ENCODE measurements around the gene SUPT20HL1. TPM values are rescaled to one million over a fixed set of nuclear protein-coding genes. Genes with fewer than 3 reads are reported as not detected.

Gene SUPT20HL1
- total and polyA plus RNA-seq, 2 experiments from 2014 or later = not detected

GRCh38 chrX:24317567-24317966 lies 42.9 kb upstream of the SUPT20HL1 start:
- no peak for ATAC-seq
- Histone ChIP-seq H3K4me3 (no peak overlapping the region), H3F3A (replicated peaks; ENCODE audit: low read depth) (no peaks in the 10 kb centered on the region), H3K27me3 (ENCODE audit: insufficient read depth) (no peaks in the 10 kb centered on the region), H3K27ac (ENCODE audit: low read depth) (no peak overlapping the region), H3K79me2 (replicated peaks; ENCODE audit: insufficient read depth) (no peaks in the 10 kb centered on the region), H3K9me2 (ENCODE audit: insufficient read depth) (no peaks in the 10 kb centered on the region), H4K20me1 (replicated peaks; ENCODE audit: insufficient read depth) (no peaks in the 10 kb centered on the region), H3K4me2 (no peak overlapping the region), H3K4me1 (ENCODE audit: insufficient read depth) (no peaks in the 10 kb centered on the region), H2AFZ (no peak overlapping the region), H3K36me3 (ENCODE audit: insufficient read depth) (no peaks in the 10 kb centered on the region)
- Mint-ChIP-seq H3K27ac (no peak overlapping the region), H3K36me3 (ENCODE audit: low read depth) (no peaks in the 10 kb centered on the region), H3K27me3 (ENCODE audit: insufficient read depth, low read depth, poor library complexity) (no peaks in the 10 kb centered on the region), H3K9me3 (no peaks in the 10 kb centered on the region), H3K4me1 (no peaks in the 10 kb centered on the region; the same call in 2 of the 3 replicates), H3K4me3 (no peak overlapping the region)
- TF ChIP-seq CTCF (conservative IDR thresholded peaks at IDR 0.05; ENCODE audit: low read depth in 2 of 2) (no peak), CREB1 (CRISPR knock-in tag; IDR thresholded peaks at IDR 0.05; ENCODE audit: low read depth) (no peak)
- TF ChIP-seq, protein P1, sequence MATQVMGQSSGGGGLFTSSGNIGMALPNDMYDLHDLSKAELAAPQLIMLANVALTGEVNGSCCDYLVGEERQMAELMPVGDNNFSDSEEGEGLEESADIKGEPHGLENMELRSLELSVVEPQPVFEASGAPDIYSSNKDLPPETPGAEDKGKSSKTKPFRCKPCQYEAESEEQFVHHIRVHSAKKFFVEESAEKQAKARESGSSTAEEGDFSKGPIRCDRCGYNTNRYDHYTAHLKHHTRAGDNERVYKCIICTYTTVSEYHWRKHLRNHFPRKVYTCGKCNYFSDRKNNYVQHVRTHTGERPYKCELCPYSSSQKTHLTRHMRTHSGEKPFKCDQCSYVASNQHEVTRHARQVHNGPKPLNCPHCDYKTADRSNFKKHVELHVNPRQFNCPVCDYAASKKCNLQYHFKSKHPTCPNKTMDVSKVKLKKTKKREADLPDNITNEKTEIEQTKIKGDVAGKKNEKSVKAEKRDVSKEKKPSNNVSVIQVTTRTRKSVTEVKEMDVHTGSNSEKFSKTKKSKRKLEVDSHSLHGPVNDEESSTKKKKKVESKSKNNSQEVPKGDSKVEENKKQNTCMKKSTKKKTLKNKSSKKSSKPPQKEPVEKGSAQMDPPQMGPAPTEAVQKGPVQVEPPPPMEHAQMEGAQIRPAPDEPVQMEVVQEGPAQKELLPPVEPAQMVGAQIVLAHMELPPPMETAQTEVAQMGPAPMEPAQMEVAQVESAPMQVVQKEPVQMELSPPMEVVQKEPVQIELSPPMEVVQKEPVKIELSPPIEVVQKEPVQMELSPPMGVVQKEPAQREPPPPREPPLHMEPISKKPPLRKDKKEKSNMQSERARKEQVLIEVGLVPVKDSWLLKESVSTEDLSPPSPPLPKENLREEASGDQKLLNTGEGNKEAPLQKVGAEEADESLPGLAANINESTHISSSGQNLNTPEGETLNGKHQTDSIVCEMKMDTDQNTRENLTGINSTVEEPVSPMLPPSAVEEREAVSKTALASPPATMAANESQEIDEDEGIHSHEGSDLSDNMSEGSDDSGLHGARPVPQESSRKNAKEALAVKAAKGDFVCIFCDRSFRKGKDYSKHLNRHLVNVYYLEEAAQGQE (IDR thresholded peaks at IDR 0.05; ENCODE audit: unreplicated experiment) = no peak
- DNase-seq (ENCODE audit: low spot score) = no peak

DNA sequence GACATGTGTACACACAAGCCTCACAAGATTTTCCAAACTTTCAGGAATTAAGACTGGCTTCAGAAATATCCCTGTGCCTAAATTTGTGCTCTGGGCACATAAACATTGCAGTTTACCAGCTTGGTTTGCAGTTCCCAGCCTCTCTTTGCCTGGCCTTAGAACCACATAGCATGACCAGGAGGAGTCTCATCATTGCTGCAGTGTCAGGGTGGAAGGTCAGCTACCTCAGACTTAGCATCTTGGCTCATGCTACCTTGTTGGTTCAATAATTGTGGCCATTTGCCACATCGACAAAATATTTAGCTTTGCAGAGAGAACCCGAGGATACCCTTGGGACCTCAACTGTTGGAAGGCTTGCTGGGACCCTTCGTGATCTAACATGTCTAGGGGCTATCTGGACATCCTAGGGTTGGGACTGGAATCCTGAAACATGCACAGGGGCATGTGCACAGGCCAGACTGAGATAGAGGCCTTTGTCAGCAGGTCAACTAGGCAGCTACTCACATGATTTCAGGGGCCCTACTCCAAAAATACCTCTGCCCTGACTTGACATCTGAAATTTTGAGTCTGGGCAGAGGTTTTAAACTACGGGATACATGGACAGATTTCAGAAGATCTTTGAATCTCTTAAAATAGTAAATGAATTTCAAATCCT lies 38.6 kb upstream of the SUPT20HL1 start:
- H3K9me3 Mint-ChIP-seq = no peaks in the 10 kb centered on the region; the same call in 2 of the 3 replicates
- H3K4me3 Mint-ChIP-seq = no peak overlapping the region
- Histone ChIP-seq H3K27ac (ENCODE audit: low read depth) (no peak overlapping the region), H3K4me2 (no peak overlapping the region), H3K36me3 (ENCODE audit: insufficient read depth) (no peaks in the 10 kb centered on the region), H3K9me2 (ENCODE audit: insufficient read depth) (no peaks in the 10 kb centered on the region), H3K4me3 (no peak overlapping the region), H4K20me1 (replicated peaks; ENCODE audit: insufficient read depth) (no peaks in the 10 kb centered on the region), H2AFZ (no peak overlapping the region), H3K27me3 (ENCODE audit: insufficient read depth) (no peaks in the 10 kb centered on the region), H3F3A (replicated peaks; ENCODE audit: low read depth) (no peaks in the 10 kb centered on the region), H3K4me1 (ENCODE audit: insufficient read depth) (no peaks in the 10 kb centered on the region), H3K79me2 (replicated peaks; ENCODE audit: insufficient read depth) (no peaks in the 10 kb centered on the region)
- TF ChIP-seq STAT1 (IDR thresholded peaks at IDR 0.05; ENCODE audit: unreplicated experiment) (no peak), CTCF (conservative IDR thresholded peaks at IDR 0.05; ENCODE audit: low read depth in 2 of 2) (no peak)
- TF ChIP-seq, protein P2, sequence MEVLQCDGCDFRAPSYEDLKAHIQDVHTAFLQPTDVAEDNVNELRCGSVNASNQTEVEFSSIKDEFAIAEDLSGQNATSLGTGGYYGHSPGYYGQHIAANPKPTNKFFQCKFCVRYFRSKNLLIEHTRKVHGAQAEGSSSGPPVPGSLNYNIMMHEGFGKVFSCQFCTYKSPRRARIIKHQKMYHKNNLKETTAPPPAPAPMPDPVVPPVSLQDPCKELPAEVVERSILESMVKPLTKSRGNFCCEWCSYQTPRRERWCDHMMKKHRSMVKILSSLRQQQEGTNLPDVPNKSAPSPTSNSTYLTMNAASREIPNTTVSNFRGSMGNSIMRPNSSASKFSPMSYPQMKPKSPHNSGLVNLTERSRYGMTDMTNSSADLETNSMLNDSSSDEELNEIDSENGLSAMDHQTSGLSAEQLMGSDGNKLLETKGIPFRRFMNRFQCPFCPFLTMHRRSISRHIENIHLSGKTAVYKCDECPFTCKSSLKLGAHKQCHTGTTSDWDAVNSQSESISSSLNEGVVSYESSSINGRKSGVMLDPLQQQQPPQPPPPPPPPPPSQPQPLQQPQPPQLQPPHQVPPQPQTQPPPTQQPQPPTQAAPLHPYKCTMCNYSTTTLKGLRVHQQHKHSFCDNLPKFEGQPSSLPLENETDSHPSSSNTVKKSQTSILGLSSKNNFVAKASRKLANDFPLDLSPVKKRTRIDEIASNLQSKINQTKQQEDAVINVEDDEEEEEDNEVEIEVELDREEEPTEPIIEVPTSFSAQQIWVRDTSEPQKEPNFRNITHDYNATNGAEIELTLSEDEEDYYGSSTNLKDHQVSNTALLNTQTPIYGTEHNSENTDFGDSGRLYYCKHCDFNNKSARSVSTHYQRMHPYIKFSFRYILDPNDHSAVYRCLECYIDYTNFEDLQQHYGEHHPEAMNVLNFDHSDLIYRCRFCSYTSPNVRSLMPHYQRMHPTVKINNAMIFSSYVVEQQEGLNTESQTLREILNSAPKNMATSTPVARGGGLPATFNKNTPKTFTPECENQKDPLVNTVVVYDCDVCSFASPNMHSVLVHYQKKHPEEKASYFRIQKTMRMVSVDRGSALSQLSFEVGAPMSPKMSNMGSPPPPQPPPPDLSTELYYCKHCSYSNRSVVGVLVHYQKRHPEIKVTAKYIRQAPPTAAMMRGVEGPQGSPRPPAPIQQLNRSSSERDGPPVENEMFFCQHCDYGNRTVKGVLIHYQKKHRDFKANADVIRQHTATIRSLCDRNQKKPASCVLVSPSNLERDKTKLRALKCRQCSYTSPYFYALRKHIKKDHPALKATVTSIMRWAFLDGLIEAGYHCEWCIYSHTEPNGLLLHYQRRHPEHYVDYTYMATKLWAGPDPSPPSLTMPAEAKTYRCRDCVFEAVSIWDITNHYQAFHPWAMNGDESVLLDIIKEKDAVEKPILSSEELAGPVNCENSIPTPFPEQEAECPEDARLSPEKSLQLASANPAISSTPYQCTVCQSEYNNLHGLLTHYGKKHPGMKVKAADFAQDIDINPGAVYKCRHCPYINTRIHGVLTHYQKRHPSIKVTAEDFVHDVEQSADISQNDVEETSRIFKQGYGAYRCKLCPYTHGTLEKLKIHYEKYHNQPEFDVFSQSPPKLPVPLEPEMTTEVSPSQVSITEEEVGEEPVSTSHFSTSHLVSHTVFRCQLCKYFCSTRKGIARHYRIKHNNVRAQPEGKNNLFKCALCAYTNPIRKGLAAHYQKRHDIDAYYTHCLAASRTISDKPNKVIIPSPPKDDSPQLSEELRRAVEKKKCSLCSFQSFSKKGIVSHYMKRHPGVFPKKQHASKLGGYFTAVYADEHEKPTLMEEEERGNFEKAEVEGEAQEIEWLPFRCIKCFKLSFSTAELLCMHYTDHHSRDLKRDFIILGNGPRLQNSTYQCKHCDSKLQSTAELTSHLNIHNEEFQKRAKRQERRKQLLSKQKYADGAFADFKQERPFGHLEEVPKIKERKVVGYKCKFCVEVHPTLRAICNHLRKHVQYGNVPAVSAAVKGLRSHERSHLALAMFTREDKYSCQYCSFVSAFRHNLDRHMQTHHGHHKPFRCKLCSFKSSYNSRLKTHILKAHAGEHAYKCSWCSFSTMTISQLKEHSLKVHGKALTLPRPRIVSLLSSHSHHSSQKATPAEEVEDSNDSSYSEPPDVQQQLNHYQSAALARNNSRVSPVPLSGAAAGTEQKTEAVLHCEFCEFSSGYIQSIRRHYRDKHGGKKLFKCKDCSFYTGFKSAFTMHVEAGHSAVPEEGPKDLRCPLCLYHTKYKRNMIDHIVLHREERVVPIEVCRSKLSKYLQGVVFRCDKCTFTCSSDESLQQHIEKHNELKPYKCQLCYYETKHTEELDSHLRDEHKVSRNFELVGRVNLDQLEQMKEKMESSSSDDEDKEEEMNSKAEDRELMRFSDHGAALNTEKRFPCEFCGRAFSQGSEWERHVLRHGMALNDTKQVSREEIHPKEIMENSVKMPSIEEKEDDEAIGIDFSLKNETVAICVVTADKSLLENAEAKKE (CRISPR knock-in tag; IDR thresholded peaks at IDR 0.05) = no peak
- no peaks in the 10 kb centered on the region for H3K27me3 Mint-ChIP-seq (ENCODE audit: insufficient read depth, low read depth, poor library complexity)
- ATAC-seq (no peak), DNase-seq (ENCODE audit: low spot score) (no peak)
- H3K27ac Mint-ChIP-seq = no peak overlapping the region
- no peaks in the 10 kb centered on the region for H3K36me3 Mint-ChIP-seq (ENCODE audit: low read depth)
- no peaks in the 10 kb centered on the region for H3K4me1 Mint-ChIP-seq

All from GM23338 (cell line).